Mesothelial cell of epicardium (in vitro differentiated cells): ENCODE data around the gene SDK1. TPM values are rescaled to one million over a fixed set of nuclear protein-coding genes. Genes with fewer than 3 reads are reported as not detected.

ENCODE experiments used
- DNase-seq, 2 experiments: peaks; one replicate each; pipeline ENCODE4 v3.0.0; 2021; ENCODE audit warnings: low spot score in 2 of 2; ENCODE audit not compliant: unreplicated experiment in 2 of 2
- H3K27ac Mint-ChIP-seq: 2 replicates; pipeline ENCODE4 v1.8.0; 2021; ENCODE audit warnings: mixed read lengths
- H3K27me3 Mint-ChIP-seq: 2 replicates; pipeline ENCODE4 v1.8.0; 2021; ENCODE audit warnings: low read depth, mixed read lengths
- H3K36me3 Mint-ChIP-seq: 2 replicates; pipeline ENCODE4 v1.8.0; 2021; ENCODE audit warnings: mixed read lengths
- H3K4me1 Mint-ChIP-seq: 2 replicates; pipeline ENCODE4 v1.8.0; 2021; ENCODE audit warnings: mixed read lengths
- H3K4me3 Mint-ChIP-seq: 2 replicates; pipeline ENCODE4 v1.8.0; 2021; ENCODE audit warnings: mild to moderate bottlenecking, moderate library complexity, mixed read lengths
- H3K9me3 Mint-ChIP-seq: 2 replicates; pipeline ENCODE4 v1.8.0; 2021; ENCODE audit warnings: mixed read lengths
- CTCF ChIP-seq: fragments of 200-600 bp; sonication (generic); IDR thresholded peaks from one replicate; pipeline ENCODE4 v1.5.0; 2021; ENCODE audit warnings: antibody characterized with exemption; ENCODE audit not compliant: unreplicated experiment
- total RNA-seq: library from RNA; stranded (reverse); gene quantifications from 3 replicates; pipeline ENCODE4 v1.2.1, GENCODE V29; 2021

Gene SDK1
- total RNA-seq, 1 donor from 2014 or later, result 12.8 TPM

- DNase-seq, result no peak
- Mint-ChIP-seq H3K36me3 (peaks cover 3% of the 10 kb centered on the region), H3K27ac (no peak overlapping the region), H3K4me3 (no peak overlapping the region), H3K27me3 (no peaks in the 10 kb centered on the region), H3K9me3 (no peaks in the 10 kb centered on the region), H3K4me1 (peaks cover 2% of the 10 kb centered on the region)
- TF ChIP-seq CTCF, result no peak
These were observed 873.4 kb downstream of the SDK1 start for GRCh38 chr7:4174451-4174850.

- H3K4me3 Mint-ChIP-seq, result no peak overlapping the region
- TF ChIP-seq CTCF, result no peak
- peaks cover 3% of the 10 kb centered on the region for H3K36me3 Mint-ChIP-seq
- no peak overlapping the region for H3K27ac Mint-ChIP-seq
- H3K27me3 Mint-ChIP-seq, result no peaks in the 10 kb centered on the region
- no peak for DNase-seq
- H3K4me1 Mint-ChIP-seq, result no peaks in the 10 kb centered on the region
- no peaks in the 10 kb centered on the region for H3K9me3 Mint-ChIP-seq
These were observed 873.8 kb downstream of the SDK1 start for GRCh38 chr7:4174884-4175283.

DNA sequence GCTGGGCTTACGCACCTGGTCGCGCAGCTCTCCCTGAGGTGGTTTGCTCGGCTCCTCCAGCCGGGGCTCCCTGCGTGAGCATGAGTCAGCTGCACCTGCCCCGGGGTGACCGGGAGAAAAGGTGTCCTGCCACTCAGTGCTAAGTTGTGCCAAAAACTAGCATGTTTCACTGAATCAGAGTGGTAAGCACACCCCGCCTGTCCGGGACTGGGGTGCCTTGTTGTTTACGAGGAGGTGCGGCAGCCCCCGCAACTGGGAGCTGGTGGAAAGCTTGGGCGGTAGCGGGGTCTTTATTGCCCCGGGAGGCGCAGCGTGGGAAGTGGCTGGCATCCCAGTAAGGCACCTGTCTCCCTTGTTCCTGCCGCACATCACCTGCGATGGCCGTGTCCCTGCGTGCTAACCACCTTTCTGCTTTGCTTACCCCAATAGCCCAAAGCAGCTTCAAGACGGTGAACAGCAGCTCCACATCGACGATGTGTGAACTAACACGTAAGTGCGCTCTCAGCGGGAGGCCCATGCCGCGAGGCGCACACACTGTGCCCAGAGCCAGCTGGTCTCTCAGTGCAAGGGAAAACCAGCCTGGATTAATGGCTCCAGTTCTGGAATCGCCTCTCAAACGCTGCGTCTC lies 874.4 kb downstream of the SDK1 start:
- Mint-ChIP-seq H3K27me3 (no peaks in the 10 kb centered on the region), H3K4me1 (no peaks in the 10 kb centered on the region), H3K9me3 (no peaks in the 10 kb centered on the region), H3K4me3 (no peak overlapping the region), H3K36me3 (peaks cover 3% of the 10 kb centered on the region), H3K27ac (no peak overlapping the region)
- TF ChIP-seq CTCF, result no peak
- no peak for DNase-seq

DNA sequence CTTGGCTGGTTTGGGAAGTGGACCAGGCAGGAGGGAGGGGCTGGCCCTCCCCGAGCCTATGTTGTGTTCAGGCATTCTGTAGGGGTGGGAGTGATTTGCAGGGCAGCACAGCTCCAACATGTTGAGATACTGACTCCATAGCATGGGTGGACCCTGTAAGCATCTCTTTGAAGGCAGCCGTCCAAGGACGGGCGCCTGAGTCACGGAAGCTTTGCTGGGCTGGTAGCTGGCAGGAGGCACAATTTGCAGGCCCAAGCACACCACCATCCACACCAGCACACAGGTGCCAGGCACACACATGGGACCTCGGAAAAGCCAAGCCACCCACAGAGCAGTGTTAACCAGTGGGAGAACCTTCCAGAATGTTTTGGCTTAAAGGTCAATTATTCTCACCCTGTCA lies 875.9 kb downstream of the SDK1 start:
- no peak overlapping the region for H3K27ac Mint-ChIP-seq
- H3K27me3 Mint-ChIP-seq, result no peaks in the 10 kb centered on the region
- H3K36me3 Mint-ChIP-seq, result peaks cover 3% of the 10 kb centered on the region
- no peaks in the 10 kb centered on the region for H3K4me1 Mint-ChIP-seq
- H3K9me3 Mint-ChIP-seq, result no peaks in the 10 kb centered on the region
- no peak for TF ChIP-seq CTCF
- no peak for DNase-seq
- no peak overlapping the region for H3K4me3 Mint-ChIP-seq

DNA sequence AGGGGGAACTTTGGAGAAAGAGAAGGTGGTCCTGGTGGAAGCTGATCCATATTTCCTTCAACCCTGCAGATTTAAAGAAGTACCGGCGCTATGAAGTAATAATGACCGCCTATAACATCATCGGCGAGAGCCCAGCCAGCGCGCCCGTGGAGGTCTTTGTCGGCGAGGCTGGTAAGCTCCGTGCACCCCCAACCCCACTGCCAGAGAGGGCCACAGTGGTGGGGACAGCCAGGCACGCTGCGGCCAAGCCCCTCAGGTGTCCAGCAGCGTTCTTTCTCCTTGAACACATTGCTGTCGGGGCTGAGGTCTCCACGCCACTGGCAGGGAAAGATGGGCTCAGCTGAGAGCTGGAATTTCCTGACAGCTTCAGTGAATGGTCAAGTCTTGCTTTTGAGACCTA lies 877.4 kb downstream of the SDK1 start:
- Mint-ChIP-seq H3K27me3 (no peaks in the 10 kb centered on the region), H3K4me3 (no peak overlapping the region), H3K9me3 (no peaks in the 10 kb centered on the region), H3K4me1 (no peaks in the 10 kb centered on the region), H3K36me3 (peaks cover 3% of the 10 kb centered on the region), H3K27ac (no peak overlapping the region)
- no peak for TF ChIP-seq CTCF
- DNase-seq, result no peak
